NCI-H2081 (cell line): Measurements from ENCODE around the gene DSCAML1.
"Not testable (repeated sequence)": the region's sequence is repeated elsewhere in the genome, so short reads cannot be mapped to it uniquely, and the experiment has no call there.

Source experiments
- DNase-seq, 2 experiments: peaks; one replicate each; lab custom pipeline; 2025; lab: John Stamatoyannopoulos, UW

Gene DSCAML1

DNA sequence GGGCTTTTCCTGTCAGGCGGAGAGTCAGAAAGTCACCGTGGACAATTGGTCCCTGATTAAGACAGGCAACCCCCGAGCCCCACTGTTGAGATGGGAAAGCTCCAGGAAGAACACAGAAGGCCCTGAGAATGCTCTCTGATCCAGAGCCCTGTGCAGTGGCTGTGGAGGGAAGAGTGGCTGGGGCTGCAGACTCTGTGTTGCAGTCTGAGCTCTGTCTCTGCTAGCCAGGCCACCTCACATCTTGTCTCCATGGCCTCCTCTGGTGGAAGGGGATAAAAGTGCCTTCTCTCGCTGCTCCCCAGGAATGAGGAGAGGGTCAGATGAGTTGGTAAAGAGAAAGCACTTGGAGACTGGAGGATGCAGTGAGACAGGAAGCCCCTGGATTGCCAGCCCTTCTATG, 328.1 kb downstream of the DSCAML1 start:
- DNase-seq: no peak

DNA sequence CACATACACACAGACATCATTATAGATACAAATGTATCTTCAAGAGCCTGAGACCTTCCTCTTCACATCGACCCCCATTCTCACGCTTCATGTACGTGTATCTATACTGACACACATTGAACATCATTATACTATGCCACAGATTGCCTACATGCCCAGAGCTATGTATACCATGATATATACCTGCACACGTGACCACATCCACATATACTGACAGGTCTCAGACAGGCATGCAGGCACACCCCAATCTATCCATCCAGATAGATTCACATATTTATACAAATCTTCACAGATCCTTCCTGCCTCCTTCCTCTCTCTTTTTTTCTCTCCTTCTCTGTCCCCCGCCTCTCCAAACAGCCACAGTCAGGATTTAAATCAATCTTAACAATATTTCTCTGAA, 329.2 kb downstream of the DSCAML1 start:
- no peak for DNase-seq

DNA sequence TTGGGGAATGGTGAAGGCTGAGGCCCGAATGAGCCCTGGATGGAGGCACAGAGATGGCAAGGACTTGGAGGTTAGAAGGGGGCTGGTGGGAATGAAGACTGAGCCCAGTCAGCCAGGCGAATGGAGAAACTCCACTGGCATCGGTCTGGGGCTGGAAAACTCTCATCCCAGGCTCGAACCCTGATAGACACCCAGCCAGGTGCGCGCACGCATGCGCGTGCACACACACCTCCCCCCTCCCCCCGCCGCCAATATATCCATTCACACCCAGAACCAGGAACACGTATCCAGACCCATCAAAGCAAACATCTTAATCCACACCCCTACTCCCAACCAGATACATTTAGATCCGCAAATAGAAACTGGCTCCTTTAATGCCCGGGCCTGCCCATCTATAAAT, 330.1 kb downstream of the DSCAML1 start:
- no peak for DNase-seq

DNA sequence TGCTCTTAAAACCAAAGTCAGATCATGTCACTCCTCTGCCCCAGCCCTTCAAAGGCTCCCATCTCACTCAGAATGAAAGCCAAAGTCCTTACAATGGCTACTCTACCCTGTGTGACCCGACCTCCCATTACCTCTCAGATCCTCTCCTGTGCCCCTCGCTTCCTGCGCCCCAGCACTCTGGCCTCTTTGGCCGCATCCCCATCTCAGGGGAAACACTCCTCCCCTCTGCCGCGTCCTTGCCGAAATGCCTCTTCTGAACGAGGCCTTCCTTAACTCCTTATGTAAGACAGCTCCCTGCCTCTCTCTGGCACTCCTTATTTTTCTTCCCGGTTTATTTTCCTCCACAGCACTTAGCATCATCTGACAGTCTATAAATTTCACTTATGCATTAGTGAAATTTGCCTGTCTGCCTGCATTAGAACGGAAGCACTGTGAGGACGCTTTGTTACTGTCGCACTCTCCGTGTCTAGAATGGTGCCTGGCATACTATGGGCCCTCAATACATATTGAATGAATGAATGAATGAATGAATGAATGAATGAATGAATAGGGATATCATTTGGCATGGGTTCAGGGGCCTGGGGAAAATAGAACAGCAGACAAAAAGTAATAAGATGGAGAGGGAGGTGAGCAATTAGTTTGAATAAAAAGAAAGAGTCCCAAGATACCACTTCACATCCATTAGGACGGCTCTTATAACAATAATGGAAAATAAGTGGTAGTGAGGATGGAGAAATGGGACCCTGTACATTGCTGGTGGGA, 331.6 kb downstream of the DSCAML1 start:
- no peak for DNase-seq

DNA sequence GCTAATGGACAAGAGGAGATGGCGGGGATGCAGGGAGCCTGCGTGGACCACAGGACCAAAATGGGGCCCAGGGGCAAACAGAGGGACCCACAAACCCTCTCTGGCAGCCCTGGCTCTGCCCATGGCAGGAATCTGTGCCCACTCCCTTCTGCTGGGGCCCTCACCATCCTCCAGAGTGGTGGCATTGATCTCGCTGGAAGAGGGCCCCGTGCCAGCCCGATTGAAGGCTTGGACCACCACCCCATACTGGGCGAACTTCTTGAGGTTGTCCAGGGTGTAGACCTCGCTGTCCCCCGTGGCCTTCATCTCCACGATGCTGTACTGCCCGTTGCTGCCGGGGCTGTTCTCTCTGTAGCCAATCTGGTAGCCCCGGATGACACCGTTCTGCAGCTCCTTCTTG, 332.2 kb downstream of the DSCAML1 start:
- DNase-seq: no peak

DNA sequence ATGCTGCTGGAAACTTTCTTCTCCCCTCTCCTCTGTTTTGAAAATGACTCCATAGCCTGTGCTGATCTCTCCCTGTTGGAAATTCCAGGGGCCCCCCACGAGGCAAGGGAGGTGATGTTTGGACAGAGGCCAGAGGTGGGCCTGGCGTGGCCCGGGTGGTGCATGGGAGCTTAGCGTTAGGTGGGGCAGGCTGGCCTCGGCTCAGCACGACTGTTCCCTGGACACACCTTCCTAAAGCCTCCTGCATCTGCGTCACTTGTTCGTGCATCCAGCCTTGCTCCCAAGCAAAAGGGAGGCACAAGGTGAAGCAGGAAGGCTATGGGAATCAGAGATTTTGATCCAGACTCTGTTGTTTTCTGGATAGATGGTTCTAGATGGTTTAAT, 334.2 kb downstream of the DSCAML1 start:
- DNase-seq: no peak

DNA sequence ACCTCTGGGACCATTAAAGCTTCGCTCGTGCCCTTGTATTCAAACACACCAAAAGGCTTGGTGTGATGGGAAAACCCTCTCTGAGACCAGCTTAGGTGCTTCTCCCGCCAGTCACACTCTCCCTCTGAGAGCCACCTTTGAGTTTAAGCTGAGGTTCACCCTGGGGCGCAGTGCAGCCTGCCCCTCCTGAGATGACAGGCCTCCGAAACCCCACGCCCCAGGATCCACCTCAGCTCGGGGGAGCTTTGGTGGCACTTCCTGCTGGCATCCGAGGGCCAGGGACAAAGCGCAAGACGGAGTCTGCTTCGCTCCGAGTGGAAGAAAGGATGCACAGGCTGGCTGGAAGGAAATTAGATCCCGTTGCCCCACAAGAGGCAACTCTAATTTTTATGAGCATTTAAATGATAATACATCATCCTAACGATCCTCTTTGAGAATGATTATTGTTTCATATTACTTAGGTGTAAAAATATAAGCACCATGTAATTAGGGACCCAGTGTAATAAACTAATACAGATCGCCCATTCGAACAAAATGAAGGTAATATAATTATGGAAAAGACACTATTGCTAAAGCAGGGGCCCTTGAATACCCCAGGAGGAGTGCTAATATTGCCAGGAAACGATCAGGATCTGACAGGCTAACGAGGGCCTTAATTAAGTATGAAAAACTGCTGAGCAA, 334.7 kb downstream of the DSCAML1 start:
- DNase-seq: peak; percentile 18 to 72

DNA sequence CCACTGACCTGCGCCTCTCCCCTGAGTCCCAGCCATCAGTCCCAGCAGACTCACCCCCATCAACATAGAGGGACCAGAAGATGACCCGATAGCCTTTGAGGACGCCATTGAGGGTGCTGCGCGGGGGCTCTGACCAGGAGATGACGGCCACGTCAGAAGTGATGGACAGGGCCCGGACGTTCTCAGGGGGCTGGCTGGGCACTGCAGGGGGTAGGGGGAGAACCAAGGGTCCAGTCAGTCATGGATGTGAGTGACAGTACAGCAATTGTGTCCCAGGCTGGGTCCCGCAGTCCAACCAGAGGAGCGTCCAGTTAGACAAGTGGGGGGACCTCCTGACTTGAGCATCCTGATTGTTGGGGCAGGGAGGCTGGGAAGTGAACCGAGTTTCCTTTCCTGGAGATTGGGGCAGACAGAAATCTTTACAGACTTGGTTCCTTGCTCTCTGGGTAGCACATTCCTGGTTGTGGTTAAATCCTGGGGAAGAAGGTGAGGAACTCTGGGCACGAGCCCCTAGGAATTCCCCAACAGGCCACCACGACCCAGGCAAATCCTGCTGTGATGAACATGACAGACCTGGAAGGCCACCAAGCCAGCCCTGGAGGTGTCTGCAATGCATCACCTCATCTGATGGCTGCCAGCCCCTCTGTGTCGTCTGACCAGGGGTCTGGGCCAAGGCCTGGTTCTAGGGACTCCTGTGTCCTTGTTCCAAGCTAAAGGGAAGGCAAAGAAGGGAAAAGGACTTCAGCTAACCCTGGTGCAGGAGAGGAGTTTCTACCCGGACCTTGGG, 335.4 kb downstream of the DSCAML1 start:
- no peak for DNase-seq

DNA sequence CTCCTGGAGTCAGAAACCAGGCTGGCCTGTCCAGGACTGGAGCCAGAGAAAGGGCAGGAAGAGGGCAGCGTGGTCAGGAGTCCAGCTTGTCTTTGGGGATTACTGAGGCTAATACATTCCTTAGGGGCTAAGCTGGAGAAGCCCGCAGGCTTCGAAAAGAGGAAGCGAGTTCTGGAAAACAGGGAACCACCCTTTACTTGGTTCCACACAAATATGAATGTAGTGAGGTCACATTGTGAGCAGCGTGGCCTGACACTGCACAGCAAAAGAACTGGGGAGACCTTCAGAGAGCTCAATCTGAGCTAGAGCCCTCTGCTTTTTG, 337.1 kb downstream of the DSCAML1 start:
- DNase-seq: no peak

DNA sequence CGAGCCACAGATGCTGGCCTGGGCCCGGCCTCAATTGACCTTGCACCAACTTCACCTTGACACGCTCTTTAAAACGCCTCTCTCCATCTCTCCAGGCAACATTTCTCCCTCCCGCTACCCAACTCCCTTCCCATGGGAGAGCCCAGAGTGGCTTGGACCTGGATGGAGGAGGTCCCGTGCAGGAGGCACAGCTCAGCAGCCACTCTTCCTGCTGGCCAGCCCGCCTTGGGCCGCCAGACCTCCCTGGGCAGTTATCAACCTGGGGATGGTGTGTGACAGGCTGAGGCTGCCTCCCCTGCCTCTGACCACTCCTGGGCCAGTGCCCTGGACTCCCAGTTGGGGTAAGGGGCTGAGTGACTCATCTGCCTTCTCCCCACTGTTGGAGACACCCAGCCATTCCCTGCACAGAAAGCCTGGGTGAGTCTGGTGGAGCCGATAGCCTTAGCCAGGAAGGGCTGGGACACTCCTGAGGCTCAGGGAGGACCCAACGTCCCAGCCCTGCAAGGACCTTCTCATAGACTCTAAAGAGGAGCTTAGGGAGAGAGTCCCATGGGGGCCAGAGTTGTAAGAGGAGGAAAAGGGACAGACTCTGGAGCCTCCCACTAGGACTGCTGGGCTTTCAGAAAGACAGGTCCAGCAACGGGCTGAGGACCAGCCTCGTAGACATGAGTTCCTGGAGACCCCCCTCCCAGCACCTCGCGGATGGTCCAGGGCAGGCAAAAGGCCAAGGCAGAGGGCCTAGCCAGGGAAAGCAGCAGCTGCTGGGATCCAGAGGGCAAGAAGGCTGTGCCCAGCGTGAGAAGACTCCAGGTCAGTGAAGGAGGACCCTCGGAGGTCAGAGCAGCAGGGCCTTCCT, 337.7 kb downstream of the DSCAML1 start:
- no peak for DNase-seq

DNA sequence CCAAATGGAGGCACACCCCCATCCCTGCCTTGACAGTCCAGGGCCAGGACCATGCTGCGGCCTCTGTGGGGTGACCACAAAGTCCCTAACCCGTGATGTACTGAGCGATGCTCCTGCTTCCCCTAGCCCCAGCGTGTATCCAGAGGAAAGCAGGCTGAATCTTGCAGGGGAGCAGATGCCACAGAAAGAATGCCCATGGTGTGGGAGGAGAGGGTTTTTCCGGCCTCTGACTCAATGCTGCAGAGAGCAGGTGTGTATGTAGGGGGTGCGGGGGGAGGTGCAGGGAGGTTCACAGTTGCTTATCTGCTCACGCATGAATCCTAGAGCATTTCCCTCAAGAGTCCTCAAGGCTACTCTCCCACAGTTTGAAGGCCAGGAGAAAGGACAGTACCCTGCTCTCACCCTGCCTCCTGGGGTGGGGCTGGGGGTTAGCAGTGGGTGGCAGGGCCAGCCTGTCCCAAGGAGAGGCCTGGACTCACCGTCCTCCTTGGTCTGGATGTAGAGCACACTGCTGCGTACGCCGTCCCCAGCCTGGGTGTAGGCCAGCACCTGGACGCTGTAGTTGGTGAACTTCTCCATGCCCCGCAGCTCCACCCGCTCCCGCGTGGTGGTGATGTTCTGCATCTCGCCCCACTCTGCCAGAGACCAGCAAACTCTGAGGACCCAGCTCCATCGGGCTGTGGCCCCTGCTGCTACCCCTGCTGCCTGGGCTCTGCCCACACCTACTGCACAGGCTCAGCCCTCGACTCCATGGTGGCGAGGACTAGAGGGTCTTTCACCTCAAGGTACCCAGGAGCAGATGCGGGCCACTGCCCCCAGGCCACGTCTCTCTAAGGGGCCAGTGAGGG, 338.5 kb downstream of the DSCAML1 start:
- peak in 1 of 2 experiments; percentile 43 for DNase-seq

DNA sequence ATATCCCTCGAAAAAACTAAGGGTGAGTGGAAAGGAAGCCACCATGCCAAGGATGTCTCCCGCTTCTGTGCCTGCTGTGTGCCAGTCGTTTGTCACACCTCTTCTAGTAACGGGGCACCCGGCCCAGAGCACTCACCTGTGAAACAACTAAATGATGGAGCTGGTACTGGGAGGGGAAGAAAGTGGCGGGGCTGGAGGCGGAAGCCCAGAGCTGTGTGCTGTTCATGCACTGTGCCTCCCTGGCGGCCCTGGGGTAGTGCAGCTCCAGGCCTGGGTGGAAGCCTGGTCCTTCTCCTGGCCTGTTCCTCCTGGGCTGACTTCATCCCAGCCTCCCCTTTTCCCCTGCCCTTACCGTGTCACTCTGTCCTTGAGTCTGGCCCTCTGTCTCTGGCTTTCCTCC, 339.2 kb downstream of the DSCAML1 start:
- DNase-seq: peak; percentile 27 to 71

DNA sequence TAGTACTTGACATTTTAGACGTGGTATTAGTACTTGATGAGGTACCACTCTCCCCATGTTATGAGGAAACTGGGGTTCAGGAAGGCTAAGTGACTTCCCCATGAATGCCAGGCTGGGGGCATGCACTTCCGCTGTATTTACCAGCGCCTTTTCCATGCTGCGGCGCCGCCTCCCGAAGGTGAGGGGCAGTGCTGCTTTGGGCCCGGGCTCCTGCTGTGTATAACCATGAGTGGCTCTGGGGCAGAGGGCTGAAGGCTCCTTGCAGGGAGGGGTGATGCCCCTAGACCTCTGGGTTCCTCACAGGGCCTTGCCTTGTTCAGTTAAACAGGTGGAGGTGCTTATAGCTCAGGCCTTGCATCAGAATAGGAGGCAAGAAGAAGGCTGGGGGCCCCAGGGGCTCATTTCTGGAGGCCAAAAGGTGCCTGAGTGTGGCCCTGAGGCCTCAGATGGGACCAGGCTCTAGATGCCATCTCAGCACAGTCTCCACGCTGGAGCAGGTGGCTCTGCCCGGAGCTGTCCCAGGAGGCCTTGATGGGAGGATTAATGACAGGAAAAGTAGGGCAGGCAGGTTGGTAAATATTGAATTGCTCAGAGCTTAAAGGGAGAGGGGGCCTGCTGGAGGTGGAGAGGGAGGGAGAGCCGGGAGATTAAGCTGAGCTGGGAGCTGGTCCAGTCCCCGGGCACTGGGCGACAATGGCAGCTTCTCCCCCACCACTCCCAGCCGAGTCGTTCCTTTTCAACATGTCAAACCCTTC, 339.8 kb downstream of the DSCAML1 start:
- DNase-seq: peak; percentile 66 to 86

DNA sequence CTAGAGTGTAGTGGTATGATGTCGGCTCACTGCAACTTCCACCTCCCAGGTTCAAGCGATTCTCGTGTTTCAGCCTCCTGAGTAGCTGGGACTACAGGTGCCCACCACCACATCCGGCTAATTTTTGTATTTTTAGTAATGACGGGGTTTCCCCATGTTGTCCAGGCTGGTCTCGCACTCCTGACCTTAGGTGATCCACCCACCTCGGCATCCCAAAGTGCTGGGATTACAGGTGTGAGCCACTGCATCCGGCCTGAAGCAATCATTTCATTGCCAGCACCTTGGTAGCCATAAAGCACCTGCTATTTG, 340.3 kb downstream of the DSCAML1 start:
- not testable (repeated sequence) for DNase-seq

DNA sequence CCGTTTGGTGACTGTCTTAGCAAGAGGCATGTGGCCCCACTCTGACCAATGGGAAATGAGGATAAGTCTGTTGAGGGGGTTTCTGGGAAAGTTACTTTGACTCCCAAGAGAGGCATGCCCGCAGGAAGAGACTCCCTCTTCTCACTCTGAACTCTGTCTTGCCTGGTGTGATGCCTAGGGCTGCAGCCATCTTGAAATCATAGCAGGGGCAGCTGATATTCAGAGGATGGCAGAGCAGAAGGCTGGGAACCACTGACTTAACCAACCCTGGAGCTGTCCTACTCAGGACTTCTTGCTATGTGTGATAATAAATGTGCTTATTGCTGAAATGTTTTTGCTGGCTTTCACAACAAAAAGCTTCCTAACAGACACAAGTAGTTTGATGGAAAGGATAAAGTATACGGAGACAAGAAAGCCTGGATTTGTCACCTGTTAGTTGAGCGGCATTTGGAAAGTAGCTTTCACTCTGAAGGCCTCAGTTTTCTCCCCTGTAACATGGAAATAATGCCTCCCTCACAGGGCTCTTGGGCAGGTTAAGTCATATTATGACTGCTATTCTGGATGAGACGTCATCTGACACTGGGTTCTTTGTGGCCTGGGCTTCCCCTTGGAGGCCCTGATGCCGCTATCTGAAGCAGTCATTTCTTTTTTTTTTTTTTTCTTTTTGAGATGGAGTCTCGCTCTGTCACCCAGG, 340.8 kb downstream of the DSCAML1 start:
- no peak for DNase-seq

DNA sequence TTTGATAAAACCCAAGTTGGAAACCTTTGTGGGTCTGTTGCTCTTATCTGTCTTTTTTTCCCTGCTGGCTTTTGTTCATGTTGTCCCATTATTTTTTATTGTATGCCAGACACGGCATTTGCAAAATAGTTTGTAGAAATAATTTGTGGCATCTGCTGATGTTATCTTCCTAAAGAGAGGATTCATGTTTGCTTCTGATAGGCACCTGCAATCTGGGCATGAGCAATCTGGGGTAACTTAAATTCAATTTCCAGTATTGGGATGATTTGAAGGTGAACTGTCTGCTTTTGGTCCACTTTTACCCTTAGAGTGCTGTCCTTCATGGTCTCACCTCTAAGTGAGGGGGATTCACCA, 342.5 kb downstream of the DSCAML1 start:
- DNase-seq: no peak

DNA sequence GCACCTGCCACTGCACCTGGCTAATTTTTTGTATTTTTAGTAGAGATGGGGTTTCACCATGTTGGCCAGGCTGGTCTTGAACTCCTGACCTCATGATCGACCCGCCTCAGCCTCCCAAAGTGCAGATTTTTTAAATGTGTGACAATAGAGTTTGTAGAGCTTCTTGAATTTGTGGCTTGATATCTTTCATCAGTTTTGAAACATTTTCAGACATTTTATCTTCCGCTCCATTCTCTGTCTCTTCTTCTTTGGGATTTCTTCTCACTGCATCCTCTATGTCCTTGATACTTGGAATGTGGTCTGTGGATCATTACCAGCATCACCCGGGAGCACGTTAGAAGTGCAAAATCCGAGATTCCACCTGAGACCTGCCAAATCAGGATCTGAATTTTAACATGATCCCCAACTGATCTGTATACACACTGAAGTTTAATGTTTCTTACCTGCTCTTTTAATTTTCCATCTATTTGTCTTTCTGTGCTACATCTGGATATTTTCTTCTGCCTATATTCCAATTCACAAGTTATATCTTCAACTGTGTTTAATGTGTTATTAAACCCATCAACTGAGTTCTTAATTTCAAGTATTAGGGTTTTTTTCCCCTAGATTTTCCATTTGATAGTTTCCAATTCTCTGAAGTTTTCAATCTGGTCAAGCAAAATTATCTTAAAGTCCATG, 343.0 kb downstream of the DSCAML1 start:
- DNase-seq: no peak

DNA sequence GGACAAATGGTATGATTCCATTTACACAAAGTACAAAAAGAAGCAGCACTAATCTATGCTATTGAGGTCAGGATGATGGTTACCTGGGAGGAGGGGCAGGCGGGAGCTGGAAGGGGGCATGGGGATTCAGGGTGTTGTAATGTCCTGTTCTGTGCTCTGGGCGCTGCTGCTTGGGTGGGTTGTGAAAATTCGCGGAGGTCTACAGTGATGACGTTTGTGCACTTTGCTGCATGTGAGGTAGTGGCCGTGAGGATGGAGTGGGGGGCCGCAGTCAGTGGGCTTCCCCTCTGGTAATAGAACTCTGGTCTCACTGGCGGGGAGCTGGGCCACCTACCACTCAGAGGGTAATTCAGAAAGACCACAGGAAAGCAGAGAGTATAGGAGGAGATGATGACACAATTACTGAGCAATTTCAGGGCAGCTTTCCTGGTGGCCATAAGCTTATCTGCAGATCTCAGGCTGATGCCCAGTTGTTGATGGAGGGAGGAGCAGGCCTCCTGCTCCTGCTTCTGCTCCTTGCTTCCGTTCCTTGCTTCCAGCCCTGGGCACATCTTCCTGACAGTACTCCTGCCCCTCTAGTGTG, 347.8 kb downstream of the DSCAML1 start:
- no peak for DNase-seq
